Keratinocyte (primary cell): ENCODE data around the gene SYT8.

Experiments used
- EZH2 ChIP-seq: IDR thresholded peaks from one replicate; pipeline ENCODE4 v1.6.1; 2012; ENCODE audit warnings: inconsistent platforms, mild to moderate bottlenecking, low read length, moderate library complexity
- TF ChIP-seq, protein P1 (sequence below), 3 experiments: IDR thresholded peaks in 1 of 3; conservative IDR thresholded peaks in 1 of 3; optimal IDR thresholded peaks in 1 of 3; 2 replicates in 2 of 3; 3 replicates in 1 of 3; pipeline versions ENCODE3 to v1.5.1; 2011; ENCODE audit warnings: low read length in 3 of 3, mild to moderate bottlenecking in 3 of 3, moderate library complexity in 2 of 3, control low read depth in 1 of 3, inconsistent platforms in 1 of 3; ENCODE audit not compliant: insufficient read depth in 2 of 3; ENCODE audit errors: extremely low read depth in 1 of 3

- TF ChIP-seq, protein P1, sequence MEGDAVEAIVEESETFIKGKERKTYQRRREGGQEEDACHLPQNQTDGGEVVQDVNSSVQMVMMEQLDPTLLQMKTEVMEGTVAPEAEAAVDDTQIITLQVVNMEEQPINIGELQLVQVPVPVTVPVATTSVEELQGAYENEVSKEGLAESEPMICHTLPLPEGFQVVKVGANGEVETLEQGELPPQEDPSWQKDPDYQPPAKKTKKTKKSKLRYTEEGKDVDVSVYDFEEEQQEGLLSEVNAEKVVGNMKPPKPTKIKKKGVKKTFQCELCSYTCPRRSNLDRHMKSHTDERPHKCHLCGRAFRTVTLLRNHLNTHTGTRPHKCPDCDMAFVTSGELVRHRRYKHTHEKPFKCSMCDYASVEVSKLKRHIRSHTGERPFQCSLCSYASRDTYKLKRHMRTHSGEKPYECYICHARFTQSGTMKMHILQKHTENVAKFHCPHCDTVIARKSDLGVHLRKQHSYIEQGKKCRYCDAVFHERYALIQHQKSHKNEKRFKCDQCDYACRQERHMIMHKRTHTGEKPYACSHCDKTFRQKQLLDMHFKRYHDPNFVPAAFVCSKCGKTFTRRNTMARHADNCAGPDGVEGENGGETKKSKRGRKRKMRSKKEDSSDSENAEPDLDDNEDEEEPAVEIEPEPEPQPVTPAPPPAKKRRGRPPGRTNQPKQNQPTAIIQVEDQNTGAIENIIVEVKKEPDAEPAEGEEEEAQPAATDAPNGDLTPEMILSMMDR (optimal IDR thresholded peaks at IDR 0.05 in 1 of 3, IDR thresholded peaks at IDR 0.05 in 1 of 3, conservative IDR thresholded peaks at IDR 0.05 in 1 of 3; ENCODE audit: extremely low read depth in 1 of 3, insufficient read depth in 2 of 3, low read length in 3 of 3) = no peak
- TF ChIP-seq EZH2 = no peak
Observed at GRCh38 chr11:1822648-1823375, 12.0 kb upstream of the SYT8 start.
